22Rv1 (cell line): ENCODE results near the gene EEF1AKMT3.

Source experiments
- CTCF ChIP-seq: fragments of 450-650 bp; IDR thresholded peaks from 2 replicates; pipeline ENCODE4 v1.5.1; 2017; ENCODE audit warnings: mild to moderate bottlenecking
- ZFX ChIP-seq: fragments of 450-650 bp; IDR thresholded peaks from 2 replicates; pipeline ENCODE4 v1.6.1; 2017; ENCODE audit warnings: antibody characterized with exemption, borderline replicate concordance

GRCh38 chr12:57723630-57723962, 48.8 kb upstream of the EEF1AKMT3 start:
- TF ChIP-seq CTCF (no peak), ZFX (no peak)
